Measurements from ENCODE around the gene MMD.
"Not testable (repeated sequence)": the region's sequence is repeated elsewhere in the genome, so short reads cannot be mapped to it uniquely, and the experiment has no call there.

MMD gene

DNA sequence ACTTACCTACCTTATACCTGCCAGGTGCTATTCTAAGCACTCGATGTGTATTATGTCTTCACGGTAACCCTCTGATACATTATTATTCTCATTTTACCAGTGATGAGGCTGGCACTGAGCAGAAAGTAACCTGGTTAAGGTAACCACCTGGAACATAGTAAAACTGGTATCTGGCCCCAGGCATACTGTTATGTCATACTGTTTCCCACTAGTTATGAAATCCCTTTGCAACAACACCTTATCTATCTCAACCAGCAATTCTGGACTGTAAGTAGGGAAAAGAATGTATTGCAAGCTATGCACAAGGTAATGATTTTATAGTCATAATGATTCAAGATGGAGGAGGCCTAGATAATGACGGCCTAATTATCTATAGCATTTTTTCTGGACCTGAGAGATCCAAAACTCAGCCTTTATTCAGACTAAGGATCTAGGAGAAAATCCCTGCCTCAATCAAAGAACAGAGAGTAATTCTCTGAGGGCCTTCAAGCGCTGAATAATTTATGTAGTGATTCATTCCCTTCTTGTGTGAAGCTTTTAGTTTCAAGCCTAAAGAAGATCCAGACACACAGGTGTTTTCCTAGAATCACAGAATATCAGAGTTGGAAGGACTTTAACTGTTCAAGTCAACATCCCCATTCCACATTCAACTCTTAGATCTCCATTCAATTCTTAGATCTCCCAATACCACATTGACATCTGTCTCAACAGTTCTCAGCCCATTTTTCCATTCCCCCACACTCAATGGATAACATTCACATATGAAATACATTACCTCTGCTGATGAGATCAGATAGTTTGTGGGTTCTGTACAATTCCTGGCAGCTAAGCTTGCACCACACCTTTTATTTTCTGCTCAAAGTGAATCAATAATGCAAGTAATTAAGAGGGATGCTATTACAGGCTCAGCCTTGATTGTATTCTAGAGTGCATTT lies 14.9 kb upstream of the MMD start:
- no peak overlapping the region for H3K4me3 ChIP-seq (ENCODE audit: low read depth, low read length)
- in situ Hi-C loops (cut with HindIII; ENCODE audit: low sequenced_read_pairs), result no loop called here
- DNase-seq (ENCODE audit: low read depth, low spot score), result no peak
- TF ChIP-seq, protein P1, sequence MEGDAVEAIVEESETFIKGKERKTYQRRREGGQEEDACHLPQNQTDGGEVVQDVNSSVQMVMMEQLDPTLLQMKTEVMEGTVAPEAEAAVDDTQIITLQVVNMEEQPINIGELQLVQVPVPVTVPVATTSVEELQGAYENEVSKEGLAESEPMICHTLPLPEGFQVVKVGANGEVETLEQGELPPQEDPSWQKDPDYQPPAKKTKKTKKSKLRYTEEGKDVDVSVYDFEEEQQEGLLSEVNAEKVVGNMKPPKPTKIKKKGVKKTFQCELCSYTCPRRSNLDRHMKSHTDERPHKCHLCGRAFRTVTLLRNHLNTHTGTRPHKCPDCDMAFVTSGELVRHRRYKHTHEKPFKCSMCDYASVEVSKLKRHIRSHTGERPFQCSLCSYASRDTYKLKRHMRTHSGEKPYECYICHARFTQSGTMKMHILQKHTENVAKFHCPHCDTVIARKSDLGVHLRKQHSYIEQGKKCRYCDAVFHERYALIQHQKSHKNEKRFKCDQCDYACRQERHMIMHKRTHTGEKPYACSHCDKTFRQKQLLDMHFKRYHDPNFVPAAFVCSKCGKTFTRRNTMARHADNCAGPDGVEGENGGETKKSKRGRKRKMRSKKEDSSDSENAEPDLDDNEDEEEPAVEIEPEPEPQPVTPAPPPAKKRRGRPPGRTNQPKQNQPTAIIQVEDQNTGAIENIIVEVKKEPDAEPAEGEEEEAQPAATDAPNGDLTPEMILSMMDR (IDR thresholded peaks at IDR 0.05; ENCODE audit: low read depth, low read length), result no peak

DNA sequence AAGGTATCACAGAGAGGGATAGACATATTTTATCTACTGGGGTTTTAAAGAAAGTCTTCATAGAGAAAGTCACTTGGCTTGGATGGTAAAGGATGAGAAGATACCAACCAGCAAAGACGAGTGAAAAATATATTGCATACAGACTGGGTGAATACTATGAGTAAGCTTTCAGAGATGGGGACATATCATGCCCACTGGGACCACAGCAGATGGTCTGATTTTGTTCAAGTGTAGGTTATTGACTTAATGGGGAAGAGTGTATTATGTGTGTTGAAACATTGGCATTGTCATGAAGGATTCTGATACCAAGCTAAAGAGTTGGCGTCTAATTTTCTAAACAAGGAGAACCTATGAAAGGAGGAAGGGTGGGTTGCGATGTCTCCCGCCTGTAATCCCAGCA lies 13.8 kb upstream of the MMD start:
- TF ChIP-seq, protein P1 (IDR thresholded peaks at IDR 0.05; ENCODE audit: low read depth, low read length), result no peak
- in situ Hi-C loops (cut with HindIII; ENCODE audit: low sequenced_read_pairs), result no loop called here
- no peak overlapping the region for H3K4me3 ChIP-seq (ENCODE audit: low read depth, low read length)
- no peak for DNase-seq (ENCODE audit: low read depth, low spot score)

DNA sequence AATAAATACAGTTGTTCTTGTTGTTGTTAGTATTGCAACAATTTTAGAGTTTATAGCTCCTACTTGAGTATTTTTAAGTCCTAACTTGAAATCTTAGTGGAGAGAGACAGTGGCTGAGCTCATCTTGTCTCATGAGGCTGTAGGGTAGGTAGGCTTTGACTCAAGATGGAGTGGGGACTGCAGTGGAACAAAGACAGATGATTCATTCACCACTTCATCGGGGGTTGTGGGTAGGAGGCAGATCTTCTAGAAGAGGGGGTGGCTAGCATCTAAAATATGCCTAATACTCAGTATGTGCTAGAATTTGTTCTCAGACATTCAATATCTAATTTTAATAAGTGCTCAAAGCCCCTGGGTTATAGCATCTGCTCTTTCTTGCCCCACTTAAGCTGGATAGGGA lies 13.1 kb upstream of the MMD start:
- in situ Hi-C loops (cut with HindIII; ENCODE audit: low sequenced_read_pairs), result no loop called here
- DNase-seq (ENCODE audit: low read depth, low spot score), result no peak

DNA sequence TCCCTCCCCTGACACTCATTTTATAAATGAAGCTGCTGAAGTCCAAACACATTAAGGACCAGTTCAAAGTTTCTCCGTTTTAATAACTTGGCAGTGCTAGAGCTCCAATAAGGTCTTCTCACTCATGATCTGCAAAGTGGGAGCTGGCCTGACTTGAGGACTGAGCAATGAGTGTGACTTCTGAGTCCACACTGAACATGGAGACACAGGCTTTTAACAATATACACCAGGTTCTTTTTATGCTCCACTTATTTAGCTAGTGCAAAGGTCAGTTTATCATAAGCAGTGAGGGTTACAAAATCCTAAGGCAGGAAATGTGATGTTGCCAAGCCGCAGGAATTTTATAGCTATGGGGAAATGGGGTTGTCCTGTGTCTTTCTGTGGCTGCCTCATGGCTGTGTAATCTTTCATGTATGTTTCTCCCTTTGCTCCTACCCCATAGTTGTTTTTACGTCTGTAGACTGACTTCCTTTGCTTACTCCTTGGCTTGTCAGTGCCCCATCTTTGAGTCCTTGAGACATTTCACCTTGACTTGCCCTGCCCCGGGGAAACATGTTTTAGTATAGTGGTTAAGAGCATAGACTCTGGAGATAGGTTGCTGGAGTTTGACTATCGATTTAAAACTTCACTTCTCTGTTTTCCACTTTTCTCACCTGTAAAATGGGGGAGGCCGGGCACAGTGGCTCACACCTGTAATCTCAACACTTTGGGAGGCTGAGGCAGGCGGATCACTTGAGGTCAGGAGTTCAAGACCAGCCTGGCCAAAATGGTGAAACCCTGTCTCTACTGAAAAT lies 12.2 kb upstream of the MMD start:
- in situ Hi-C loops (cut with HindIII; ENCODE audit: low sequenced_read_pairs), result no loop called here
- TF ChIP-seq, protein P1 (IDR thresholded peaks at IDR 0.05; ENCODE audit: low read depth, low read length), result no peak
- DNase-seq (ENCODE audit: low read depth, low spot score), result peak; percentile 80
- no peak overlapping the region for H3K4me3 ChIP-seq (ENCODE audit: low read depth, low read length)

More for the DNA sequence above, 13.1 kb upstream of the MMD start:
- H3K4me3 ChIP-seq (ENCODE audit: low read depth, low read length), result no peak overlapping the region
- TF ChIP-seq, protein P1 (IDR thresholded peaks at IDR 0.05; ENCODE audit: low read depth, low read length), result no peak

DNA sequence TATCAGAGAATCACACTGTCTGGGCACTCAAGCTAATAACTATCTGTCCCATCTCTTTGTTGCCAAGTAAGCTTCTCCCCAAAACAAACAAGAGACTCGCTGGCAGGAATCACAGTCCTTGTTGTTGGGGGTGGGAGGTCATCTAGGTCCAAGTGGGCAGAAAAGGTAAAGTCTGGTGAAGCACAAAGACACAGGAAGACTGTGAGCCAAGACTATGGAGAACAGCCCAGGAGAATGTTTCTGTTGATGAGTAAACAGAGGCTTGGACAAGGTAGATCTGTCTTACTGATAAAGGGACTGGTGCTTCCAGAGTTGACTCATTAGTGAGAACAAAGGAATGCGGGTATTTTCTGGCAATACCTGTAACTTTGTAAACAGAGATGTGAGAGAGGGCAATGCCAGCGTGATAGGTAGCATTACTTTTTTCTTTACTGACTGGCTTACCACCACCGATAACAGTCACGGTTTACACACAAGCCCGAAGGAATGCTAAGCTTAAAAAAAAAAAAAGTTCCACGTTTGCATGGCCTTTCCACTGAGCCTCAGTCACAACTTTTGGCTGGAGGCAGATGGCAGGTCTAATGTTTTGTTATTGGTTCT lies 11.5 kb upstream of the MMD start:
- no peak for DNase-seq (ENCODE audit: low read depth, low spot score)
- in situ Hi-C loops (cut with HindIII; ENCODE audit: low sequenced_read_pairs), result no loop called here
- TF ChIP-seq, protein P1 (IDR thresholded peaks at IDR 0.05; ENCODE audit: low read depth, low read length), result no peak
- no peak overlapping the region for H3K4me3 ChIP-seq (ENCODE audit: low read depth, low read length)

DNA sequence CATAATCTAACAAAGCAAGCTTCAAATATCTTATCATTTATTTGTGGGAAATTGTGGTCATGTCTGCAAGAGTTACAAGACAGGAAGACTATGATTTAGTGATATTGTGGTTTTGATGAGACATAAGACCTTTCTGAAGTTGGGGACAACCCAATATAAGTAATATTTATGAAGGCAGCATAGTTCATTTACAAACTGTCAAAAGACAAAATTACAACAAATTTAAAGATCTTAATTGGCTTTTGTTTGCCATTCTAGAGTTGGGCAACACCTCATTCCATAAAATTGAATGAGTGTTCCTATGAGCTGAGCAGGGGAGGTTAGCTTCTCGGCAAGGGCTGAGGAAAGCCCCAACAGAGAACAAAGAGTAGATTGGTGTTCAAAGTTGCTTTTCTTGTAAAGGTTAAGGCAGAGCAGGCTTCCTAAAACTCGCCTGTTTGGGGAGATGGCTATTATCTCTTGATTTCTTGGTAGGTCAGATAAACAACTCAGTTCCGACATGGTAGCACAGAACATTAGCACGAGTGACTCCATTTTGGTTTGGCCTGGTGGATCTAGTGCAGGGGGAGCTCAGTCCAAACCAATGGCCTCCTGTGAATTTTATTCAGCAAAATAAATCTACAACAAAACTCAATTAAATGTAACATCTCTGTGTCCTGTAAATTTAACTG lies 10.9 kb upstream of the MMD start:
- TF ChIP-seq, protein P1 (IDR thresholded peaks at IDR 0.05; ENCODE audit: low read depth, low read length), result no peak
- in situ Hi-C loops (cut with HindIII; ENCODE audit: low sequenced_read_pairs), result no loop called here
- no peak for DNase-seq (ENCODE audit: low read depth, low spot score)
- H3K4me3 ChIP-seq (ENCODE audit: low read depth, low read length), result no peak overlapping the region

DNA sequence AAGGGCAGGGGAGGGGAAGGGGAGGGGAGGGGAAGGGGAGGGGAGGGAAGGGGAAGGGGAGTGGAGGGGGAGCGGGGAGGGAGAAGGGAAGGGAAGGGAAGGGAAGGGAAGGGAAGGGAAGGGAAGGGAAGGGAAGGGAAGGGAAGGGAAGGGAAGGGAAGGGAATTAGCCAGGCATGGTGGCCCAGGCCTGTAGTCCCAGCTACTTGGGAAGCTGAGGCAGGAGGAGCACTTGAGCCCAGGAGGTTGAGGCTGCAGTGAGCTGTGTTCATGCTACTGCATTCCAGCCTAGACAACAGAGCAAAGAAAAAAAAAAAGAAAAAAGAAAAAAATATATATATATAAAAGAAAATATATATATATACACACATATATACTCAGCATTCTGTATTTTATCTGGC lies 10.3 kb upstream of the MMD start:
- in situ Hi-C loops (cut with HindIII; ENCODE audit: low sequenced_read_pairs); DNase-seq (ENCODE audit: low read depth, low spot score); H3K4me3 ChIP-seq (ENCODE audit: low read depth, low read length): not testable (repeated sequence)
